WTC11 (cell line): ENCODE data around the gene RGS14. TPM values are rescaled to one million over a fixed set of nuclear protein-coding genes. Genes with fewer than 3 reads are reported as not detected.
A peak's percentile ranks its signal among the peaks of the same experiment; 100 is the strongest.

Experiments
- ATF3 ChIP-seq: sonication (generic); formaldehyde crosslinking; conservative IDR thresholded peaks from 2 replicates; pipeline ENCODE4 v1.8.1; 2022; ENCODE audit warnings: mild to moderate bottlenecking, missing genetic modification reagents
- CREM ChIP-seq: sonication (generic); formaldehyde crosslinking; IDR thresholded peaks from 2 replicates; pipeline ENCODE4 v1.8.1; 2022; ENCODE audit warnings: mild to moderate bottlenecking, missing genetic modification reagents, moderate library complexity
- CTCF ChIP-seq: fragments of 200-600 bp; IDR thresholded peaks from 2 replicates; pipeline ENCODE4 v1.8.0; 2022; ENCODE audit warnings: antibody characterized with exemption
- E2F1 ChIP-seq: sonication (generic); formaldehyde crosslinking; IDR thresholded peaks from 2 replicates; pipeline ENCODE4 v1.8.0; 2022; ENCODE audit warnings: mild to moderate bottlenecking, missing genetic modification reagents
- E2F5 ChIP-seq: sonication (generic); formaldehyde crosslinking; IDR thresholded peaks from 2 replicates; pipeline ENCODE4 v1.8.1; 2022; ENCODE audit warnings: mild to moderate bottlenecking, moderate library complexity, missing genetic modification reagents
- ELF4 ChIP-seq: sonication (generic); formaldehyde crosslinking; IDR thresholded peaks from 2 replicates; pipeline ENCODE4 v1.8.1; 2022; ENCODE audit warnings: low read depth, mild to moderate bottlenecking, moderate library complexity, missing genetic modification reagents
- GTF2I ChIP-seq: fragments of 250-450 bp; sonication (Bioruptor Pico); conservative IDR thresholded peaks from 2 replicates; pipeline ENCODE4 v1.4.0; 2021; ENCODE audit warnings: mild to moderate bottlenecking
- HMGA2 ChIP-seq: fragments of 250-450 bp; sonication (Bioruptor Pico); IDR thresholded peaks from 2 replicates; pipeline ENCODE4 v1.4.0; 2021; ENCODE audit warnings: mild to moderate bottlenecking, moderate library complexity
- IRF2 ChIP-seq: sonication (generic); formaldehyde crosslinking; IDR thresholded peaks from 2 replicates; pipeline ENCODE4 v1.8.0; 2022; ENCODE audit warnings: low read depth, missing genetic modification reagents, borderline replicate concordance
- NFE2L1 ChIP-seq: sonication (generic); formaldehyde crosslinking; IDR thresholded peaks from 2 replicates; pipeline ENCODE4 v1.8.1; 2023; ENCODE audit warnings: missing genetic modification reagents
- NR1H2 ChIP-seq: sonication (generic); formaldehyde crosslinking; IDR thresholded peaks from 2 replicates; pipeline ENCODE4 v1.9.0; 2021; ENCODE audit warnings: mild to moderate bottlenecking, moderate library complexity, missing genetic modification reagents
- NR2C2 ChIP-seq: sonication (generic); formaldehyde crosslinking; IDR thresholded peaks from 2 replicates; pipeline ENCODE4 v1.8.0; 2022; ENCODE audit warnings: mild to moderate bottlenecking, missing genetic modification reagents
- PRDM15 ChIP-seq: sonication (generic); formaldehyde crosslinking; IDR thresholded peaks from 2 replicates; pipeline ENCODE4 v1.8.0; 2022; ENCODE audit warnings: missing genetic modification reagents
- SMAD4 ChIP-seq: sonication (generic); formaldehyde crosslinking; IDR thresholded peaks from 2 replicates; pipeline ENCODE4 v1.8.0; 2022; ENCODE audit warnings: mild to moderate bottlenecking, missing genetic modification reagents
- TCF7 ChIP-seq: sonication (generic); formaldehyde crosslinking; IDR thresholded peaks from 2 replicates; pipeline ENCODE4 v1.8.0; 2022; ENCODE audit warnings: mild to moderate bottlenecking, low read depth, missing genetic modification reagents, moderate library complexity
- ZNF317 ChIP-seq: sonication (generic); formaldehyde crosslinking; IDR thresholded peaks from 2 replicates; pipeline ENCODE4 v1.8.1; 2023; ENCODE audit warnings: low read depth, mild to moderate bottlenecking, moderate library complexity, missing genetic modification reagents, borderline replicate concordance
- ZNF532 ChIP-seq: fragments of 250-450 bp; sonication (Bioruptor Pico); IDR thresholded peaks from 2 replicates; pipeline ENCODE4 v1.9.0; 2021; ENCODE audit warnings: mild to moderate bottlenecking, borderline replicate concordance
- total RNA-seq: library from RNA; stranded (reverse); gene quantifications from 3 replicates; pipeline ENCODE4 v1.2.3, GENCODE V29; 2021
- TF ChIP-seq, protein P1 (sequence below): sonication (generic); formaldehyde crosslinking; IDR thresholded peaks from 2 replicates; pipeline ENCODE4 v1.8.1; 2022; ENCODE audit warnings: missing genetic modification reagents, borderline replicate concordance
- TF ChIP-seq, protein P2 (sequence below): sonication (generic); formaldehyde crosslinking; IDR thresholded peaks from 2 replicates; pipeline ENCODE4 v1.8.1; 2022; ENCODE audit warnings: low read depth, missing genetic modification reagents, borderline replicate concordance

The RGS14 gene
- total RNA-seq, 1 experiment from 2014 or later, result 74.6 TPM

- TF ChIP-seq ZNF317 (CRISPR knock-in tag) (peak; percentile 57; the same call in 1 of the 2 replicates), ELF4 (CRISPR knock-in tag) (no peak), PRDM15 (CRISPR knock-in tag) (peak; percentile 65; the same call in 1 of the 2 replicates), E2F5 (CRISPR knock-in tag) (0 out of 2 replicates have a peak, but pooled peaks have one; percentile 54), ATF3 (no peak; the same call in 1 of the 2 replicates), NR2C2 (CRISPR knock-in tag) (peak; percentile 70; the same call in 1 of the 2 replicates), TCF7 (peak; percentile 87; the same call in 1 of the 2 replicates), ZNF532 (CRISPR knock-in tag) (peak; percentile 88; the same call in 1 of the 2 replicates), NR1H2 (CRISPR knock-in tag) (no peak), SMAD4 (CRISPR knock-in tag) (no peak), GTF2I (CRISPR knock-in tag) (no peak), E2F1 (CRISPR knock-in tag) (peak; percentile 94), NFE2L1 (CRISPR knock-in tag) (peak; percentile 98), CTCF (no peak), IRF2 (CRISPR knock-in tag) (no peak), HMGA2 (CRISPR knock-in tag) (no peak), CREM (CRISPR knock-in tag) (peak; percentile 54; the same call in 1 of the 2 replicates)
- TF ChIP-seq, protein P1, sequence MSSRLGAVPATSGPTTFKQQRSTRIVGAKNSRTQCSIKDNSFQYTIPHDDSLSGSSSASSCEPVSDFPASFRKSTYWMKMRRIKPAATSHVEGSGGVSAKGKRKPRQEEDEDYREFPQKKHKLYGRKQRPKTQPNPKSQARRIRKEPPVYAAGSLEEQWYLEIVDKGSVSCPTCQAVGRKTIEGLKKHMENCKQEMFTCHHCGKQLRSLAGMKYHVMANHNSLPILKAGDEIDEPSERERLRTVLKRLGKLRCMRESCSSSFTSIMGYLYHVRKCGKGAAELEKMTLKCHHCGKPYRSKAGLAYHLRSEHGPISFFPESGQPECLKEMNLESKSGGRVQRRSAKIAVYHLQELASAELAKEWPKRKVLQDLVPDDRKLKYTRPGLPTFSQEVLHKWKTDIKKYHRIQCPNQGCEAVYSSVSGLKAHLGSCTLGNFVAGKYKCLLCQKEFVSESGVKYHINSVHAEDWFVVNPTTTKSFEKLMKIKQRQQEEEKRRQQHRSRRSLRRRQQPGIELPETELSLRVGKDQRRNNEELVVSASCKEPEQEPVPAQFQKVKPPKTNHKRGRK, result no peak
- TF ChIP-seq, protein P2, sequence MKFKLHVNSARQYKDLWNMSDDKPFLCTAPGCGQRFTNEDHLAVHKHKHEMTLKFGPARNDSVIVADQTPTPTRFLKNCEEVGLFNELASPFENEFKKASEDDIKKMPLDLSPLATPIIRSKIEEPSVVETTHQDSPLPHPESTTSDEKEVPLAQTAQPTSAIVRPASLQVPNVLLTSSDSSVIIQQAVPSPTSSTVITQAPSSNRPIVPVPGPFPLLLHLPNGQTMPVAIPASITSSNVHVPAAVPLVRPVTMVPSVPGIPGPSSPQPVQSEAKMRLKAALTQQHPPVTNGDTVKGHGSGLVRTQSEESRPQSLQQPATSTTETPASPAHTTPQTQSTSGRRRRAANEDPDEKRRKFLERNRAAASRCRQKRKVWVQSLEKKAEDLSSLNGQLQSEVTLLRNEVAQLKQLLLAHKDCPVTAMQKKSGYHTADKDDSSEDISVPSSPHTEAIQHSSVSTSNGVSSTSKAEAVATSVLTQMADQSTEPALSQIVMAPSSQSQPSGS (CRISPR knock-in tag), result peak; percentile 51; the same call in 1 of the 2 replicates
Observed at GRCh38 chr5:177402271-177403043, 44.7 kb downstream of the RGS14 start (continued).
